Stimulated activated CD8-positive, alpha-beta memory T cell treated with anti-CD3 and anti-CD28 coated beads, Interleukin-4, amount 100 ng/mL, for 24 hours (primary cell): ENCODE measurements around the gene GCK.

Experiments
- DNase-seq: peaks from one replicate; pipeline ENCODE4 v3.0.0-alpha.2; 2020; ENCODE audit warnings: low read depth

The GCK gene

GRCh38 chr7:44222776-44223261 lies 33.6 kb upstream of the GCK start:
- no peak for DNase-seq

- DNase-seq = no peak
Observed at GRCh38 chr7:44222074-44222473, 32.8 kb upstream of the GCK start.

DNA sequence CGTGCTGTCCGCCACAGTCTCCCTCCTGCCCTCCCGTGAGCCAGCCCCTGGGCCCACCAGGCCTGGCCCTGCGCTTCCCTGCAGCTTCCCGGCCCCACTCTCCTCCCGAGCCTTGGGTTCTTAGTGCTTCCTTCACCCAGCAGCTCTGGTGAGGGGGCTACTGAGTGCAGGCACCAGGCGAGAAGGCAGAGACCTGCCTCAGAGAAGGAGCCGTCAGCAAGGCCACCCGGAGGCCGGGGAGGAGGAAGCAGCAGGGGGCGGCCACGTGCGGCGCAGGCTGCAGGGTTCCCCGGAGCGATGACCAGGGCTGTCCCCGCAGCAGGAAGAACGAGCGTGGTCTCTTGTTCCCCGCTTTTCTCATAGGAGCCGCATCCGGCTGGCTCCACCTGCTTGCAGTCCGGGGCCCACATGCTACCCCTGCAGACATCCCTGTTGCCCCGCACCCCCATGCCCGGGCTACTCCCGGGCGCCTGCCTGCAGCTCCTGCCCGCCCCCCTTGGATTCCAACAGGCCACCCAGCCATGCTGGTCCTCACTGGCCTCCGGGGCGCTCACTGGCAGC lies 32.1 kb upstream of the GCK start:
- DNase-seq = no peak

GRCh38 chr7:44220358-44221112 lies 31.3 kb upstream of the GCK start:
- no peak for DNase-seq

DNA sequence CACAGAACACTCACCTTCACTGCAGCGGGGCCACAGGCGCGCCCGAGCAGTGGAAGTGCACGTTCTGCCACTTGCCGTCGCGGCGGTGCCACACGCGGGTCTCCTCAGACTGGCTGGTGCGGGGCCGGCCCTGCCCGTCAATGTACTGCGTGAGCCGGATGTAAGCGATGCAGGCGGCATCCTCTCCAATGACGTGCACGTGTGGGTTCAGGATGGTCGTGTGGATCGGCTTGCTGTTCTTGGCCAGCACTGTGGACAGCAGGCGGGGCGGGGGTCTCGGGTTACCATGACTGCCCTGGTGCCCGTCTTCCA lies 30.8 kb upstream of the GCK start:
- DNase-seq = no peak

DNA sequence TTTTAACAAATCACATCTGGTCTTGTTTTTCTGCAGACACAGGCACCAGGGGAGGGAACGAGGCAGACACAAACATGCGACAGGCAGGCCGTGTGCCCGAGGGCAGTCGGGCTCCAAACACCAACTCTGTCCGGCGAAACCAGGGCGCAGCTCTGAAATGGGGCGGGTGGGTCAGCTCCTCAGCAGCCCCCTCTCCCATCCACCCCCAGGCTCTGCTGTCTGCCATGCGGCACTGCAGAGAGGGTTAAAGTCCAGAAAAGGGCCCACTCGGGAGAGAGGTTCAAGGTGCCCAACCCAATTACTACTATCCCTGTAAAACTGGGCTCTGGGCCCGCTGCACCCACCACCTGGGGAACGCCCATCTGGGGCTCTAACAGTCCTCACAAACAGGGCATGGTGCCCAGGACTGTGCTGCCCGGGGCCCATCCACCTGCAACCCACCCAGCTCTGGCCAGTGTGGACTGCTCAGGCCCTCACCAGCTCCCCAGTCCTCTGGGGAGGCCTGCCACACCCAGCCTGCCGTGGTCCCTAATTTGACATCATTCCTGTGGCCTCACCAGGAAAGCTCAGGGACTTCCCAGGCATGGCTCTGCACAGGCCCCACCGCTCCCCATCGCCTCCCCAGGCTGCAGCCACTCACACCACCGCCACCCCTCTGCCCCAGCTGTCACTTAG lies 30.3 kb upstream of the GCK start:
- no peak for DNase-seq

GRCh38 chr7:44218418-44219201 lies 29.4 kb upstream of the GCK start:
- DNase-seq = no peak

- DNase-seq = no peak
Observed at GRCh38 chr7:44217852-44218402, 28.7 kb upstream of the GCK start.

GRCh38 chr7:44217223-44217714 lies 28.0 kb upstream of the GCK start:
- no peak for DNase-seq

DNA sequence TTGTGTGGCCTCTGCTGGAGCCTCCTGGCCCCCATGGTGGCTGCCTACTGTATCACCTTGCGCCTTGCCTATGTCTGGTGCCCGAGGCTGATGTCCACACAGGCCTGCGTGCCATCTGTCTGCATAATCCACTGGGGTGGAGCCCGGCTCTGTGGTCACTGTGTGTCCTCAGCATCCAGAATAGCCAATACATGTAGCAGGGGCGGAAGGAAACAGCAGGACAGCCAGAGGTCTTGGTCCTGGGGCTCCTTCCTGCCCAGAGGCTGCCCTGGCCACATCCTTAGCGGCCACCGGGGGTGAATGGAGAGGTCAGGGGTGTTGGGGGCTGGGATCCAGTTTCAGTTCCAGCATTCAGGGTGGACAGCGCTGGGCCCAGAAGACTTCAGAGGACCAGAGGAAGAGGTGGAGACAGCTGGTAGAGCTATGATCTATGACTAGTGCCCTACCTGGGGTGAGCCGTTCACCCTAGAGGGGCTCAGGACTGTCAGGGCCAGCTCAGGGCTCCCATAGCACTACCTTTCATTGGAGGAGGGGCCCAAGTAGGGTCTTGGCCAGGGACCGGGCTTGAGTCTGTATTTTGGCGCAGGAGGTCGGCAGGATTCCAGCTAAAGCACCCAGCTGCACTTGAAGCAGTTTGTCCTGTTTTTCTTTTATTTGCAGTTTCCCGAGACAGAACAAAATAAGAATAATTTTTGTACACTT lies 27.4 kb upstream of the GCK start:
- DNase-seq = no peak

- DNase-seq = no peak
Observed at GRCh38 chr7:44216019-44216418, 26.8 kb upstream of the GCK start.

- DNase-seq = no peak
Observed at GRCh38 chr7:44215531-44215930, 26.3 kb upstream of the GCK start.

DNA sequence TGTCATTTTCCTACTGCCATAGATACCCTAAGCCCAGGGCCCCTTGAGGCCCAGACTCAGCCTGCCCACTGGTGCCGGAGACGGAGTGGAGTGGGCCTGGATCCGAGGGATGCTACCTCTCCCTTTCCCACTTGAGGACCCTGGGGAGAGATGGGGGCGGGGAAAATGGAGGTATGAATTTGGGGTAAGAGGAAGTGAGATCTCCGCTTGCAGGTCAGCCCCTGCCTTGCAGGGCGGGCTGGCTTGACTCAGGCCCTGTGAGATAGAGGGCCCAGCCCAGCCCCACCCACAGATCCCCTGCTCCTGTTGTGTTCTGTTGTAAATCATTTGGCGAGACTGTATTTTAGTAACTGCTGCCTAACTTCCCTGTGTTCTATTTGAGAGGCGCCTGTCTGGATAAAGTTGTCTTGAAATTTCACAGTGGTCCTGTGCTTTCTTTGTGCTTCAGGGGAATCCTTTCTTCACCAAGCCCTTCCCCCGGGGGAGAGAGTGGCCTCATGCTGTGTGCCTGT lies 24.7 kb upstream of the GCK start:
- no peak for DNase-seq

GRCh38 chr7:44213206-44213876 lies 24.1 kb upstream of the GCK start:
- no peak for DNase-seq

DNA sequence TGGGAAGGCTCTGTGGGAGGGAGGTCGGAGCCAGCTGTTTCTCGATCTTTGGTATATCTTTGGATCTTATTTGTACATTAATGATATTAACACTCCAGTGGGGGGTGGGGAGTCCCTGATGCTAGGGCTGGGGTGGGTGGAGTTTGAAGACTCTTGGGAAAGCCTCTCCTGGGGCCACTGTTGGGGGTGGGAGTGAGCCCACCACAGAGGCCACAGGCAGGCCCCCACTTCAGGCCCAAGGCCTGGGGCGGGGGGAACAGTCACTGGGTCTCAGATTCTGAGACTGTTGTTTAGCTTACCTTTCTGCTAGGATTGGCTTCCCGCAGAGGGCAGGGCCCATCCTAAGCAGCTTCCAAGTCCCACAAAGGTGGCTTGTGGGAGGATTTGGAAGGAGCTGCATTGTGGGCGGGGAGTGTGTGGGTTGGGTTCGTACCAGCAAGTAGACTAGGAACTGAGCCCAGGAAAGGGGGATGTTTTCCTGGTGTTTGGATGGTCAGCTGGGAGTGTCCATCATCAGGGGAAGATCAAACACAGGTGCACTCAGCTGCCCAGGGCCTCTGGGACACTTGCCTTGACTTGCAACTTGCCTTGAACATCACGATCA lies 23.4 kb upstream of the GCK start:
- DNase-seq = no peak

DNA sequence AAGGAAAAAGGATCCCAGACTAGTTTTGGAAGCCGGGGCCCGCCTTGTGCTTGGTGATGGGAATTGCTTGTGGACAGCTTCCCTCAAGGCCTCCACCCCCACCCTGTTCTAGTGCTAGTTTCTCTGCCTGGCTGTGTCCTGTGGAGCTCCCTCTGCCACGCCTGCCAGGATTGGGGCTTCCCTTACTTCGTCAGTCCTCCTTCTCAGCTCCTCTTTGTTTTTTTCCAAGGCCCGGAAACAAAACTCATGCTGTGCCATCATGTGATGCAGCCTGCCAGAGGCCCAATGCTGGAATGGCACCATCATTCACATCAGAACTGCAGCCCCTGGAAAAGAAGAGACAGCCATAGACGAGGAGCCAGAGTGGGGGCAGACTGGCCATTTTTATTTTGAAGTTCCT lies 22.8 kb upstream of the GCK start:
- no peak for DNase-seq

DNA sequence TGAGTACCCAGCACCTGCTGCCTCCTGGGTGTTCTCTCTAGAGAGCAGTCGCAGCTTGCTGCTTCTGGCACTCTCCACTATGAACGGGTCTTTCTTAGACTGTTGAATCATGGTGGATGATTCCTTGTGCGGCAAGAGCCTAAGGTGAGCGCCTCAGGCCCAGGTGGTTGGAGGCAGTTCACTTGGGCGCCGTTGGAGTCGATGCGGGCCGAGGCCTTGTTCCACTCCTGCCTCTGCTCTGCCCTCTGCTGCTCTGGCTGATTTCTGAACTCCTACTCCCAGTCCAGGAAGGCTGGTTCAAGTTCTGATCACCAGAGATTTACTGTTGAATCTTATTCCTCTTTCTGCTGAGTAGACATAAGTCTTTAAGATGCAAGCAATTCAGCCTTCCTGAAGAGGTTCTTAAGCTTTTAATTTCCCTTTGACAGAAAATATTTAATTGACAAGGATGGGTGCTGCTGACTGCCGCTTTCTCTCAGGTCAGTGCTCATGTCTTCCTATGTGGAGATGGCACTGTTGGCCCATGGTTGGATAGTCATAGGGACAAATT lies 22.0 kb upstream of the GCK start:
- DNase-seq = no peak

- no peak for DNase-seq
Observed at GRCh38 chr7:44210107-44210506, 20.9 kb upstream of the GCK start.

DNA sequence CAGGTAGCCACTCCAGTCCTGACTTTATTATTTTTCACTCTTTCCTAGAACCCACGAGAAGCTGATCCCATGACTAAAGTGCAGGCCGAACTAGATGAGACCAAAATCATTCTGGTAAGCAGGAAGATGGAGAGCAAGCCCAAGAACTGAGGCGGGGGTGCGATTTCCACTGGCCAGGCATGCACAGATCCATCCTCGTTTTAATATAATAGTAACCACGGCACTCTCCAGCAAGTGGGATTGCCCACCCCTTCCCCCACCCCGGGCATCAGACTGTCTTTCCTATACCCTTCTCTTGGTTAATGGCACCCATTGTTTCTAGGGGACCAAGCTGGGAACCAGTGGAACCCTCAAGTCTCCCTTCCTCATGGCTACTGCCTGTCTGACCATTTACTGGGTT lies 18.8 kb upstream of the GCK start:
- DNase-seq = no peak

DNA sequence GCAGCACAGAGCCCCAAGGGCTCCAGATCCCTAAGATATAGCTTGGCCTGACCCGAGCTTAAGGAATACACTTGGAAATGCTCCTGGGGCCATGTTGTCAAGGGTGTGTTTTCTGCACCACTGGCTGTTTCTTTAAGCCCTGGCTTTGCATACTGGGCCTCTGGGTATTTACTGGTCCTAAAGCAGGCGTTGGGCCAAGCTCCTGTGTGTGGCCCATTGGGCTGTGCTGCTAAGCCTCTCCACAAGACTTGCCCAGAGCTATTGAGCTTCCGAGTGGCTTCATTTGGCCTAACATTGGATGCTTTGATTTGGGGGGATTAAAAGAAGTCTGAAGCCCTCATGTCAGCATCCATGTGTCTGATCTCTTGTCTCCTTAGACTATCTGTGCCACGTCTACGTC lies 16.8 kb upstream of the GCK start:
- DNase-seq = no peak
